K562 (cell line): ENCODE data around the gene ACTN2. TPM values are rescaled to one million over a fixed set of nuclear protein-coding genes. Genes with fewer than 3 reads are reported as not detected.
A peak's percentile ranks its signal among the peaks of the same experiment; 100 is the strongest.

ENCODE experiments used
- ATAC-seq: fragments of 200-7000 bp; cut with Tn5 transposase; 3 replicates; pipeline ENCODE4 v1.9.1; 2020; ENCODE audit warnings: moderate library complexity
- BruUV-seq: library from RNA; stranded (reverse); fragments of 400-500 nt; replicated peaks from 2 replicates; lab custom pipeline; 2021; lab: Mats Ljungman, UMichigan
- CTCF ChIA-PET: fragments of 300-600 bp; formaldehyde crosslinking; extraction: SDS; loops from one replicate; lab custom pipeline; 2021; ENCODE audit warnings: low intra/inter-chr PET ratio; lab: Yijun Ruan, JAX
- POLR2A ChIA-PET: fragments of 300-600, 350-650 bp; sonication (Branson Sonifier 250); formaldehyde crosslinking; extraction: SDS; loops from one replicate; lab custom pipeline; 2021; ENCODE audit warnings: antibody characterized with exemption, inconsistent platforms; lab: Yijun Ruan, JAX
- DNase-seq, 4 experiments: peaks; one replicate each; pipeline versions ENCODE4 v3.0.0 to v3.0.0-alpha.2; 2011 to 2018; ENCODE audit warnings: low spot score in 3 of 4, mixed read lengths in 3 of 4; ENCODE audit errors: extremely low read depth in 1 of 4
- FAIRE-seq: peaks from 2 replicates; lab custom pipeline; 2011; peaks lifted over from hg19 to GRCh38; lab: Jason Lieb, UNC
- H2AFZ ChIP-seq: 2 replicates; pipeline ENCODE4 v1.6.0; 2011; ENCODE audit warnings: low read depth, low read length, control low read depth, inconsistent platforms
- H3K27ac ChIP-seq: fragments of 200-600 bp; 3 replicates; pipeline ENCODE4 v1.8.0; 2011; ENCODE audit warnings: low read depth, mild to moderate bottlenecking, control low read depth, inconsistent platforms, low read length, moderate library complexity, mixed read lengths; ENCODE audit errors: extremely low read depth
- H3K27me3 ChIP-seq, 2 experiments: fragments of 300-600 bp in 1 of 2; 2 replicates in 1 of 2; 3 replicates in 1 of 2; pipeline versions ENCODE4 v1.6.0 to v1.8.0; 2011; ENCODE audit warnings: inconsistent platforms in 2 of 2, low read length in 2 of 2, mild to moderate bottlenecking in 1 of 2, mixed read lengths in 1 of 2, moderate library complexity in 1 of 2; ENCODE audit not compliant: control insufficient read depth in 2 of 2, insufficient read depth in 2 of 2
- H3K36me3 ChIP-seq: fragments of 300-600 bp; 3 replicates; pipeline ENCODE4 v1.8.0; 2011; ENCODE audit warnings: mild to moderate bottlenecking, low read length, inconsistent platforms; ENCODE audit not compliant: control insufficient read depth, insufficient read depth
- H3K4me1 ChIP-seq, 2 experiments: fragments of 200-600 bp in 1 of 2; replicated peaks in 1 of 2; 2 replicates in 1 of 2; 3 replicates in 1 of 2; pipeline versions ENCODE4 v1.5.1 to v1.8.0; 2011; ENCODE audit warnings: inconsistent platforms in 2 of 2, low read length in 2 of 2, mild to moderate bottlenecking in 1 of 2, mixed read lengths in 1 of 2, moderate library complexity in 1 of 2; ENCODE audit not compliant: control insufficient read depth in 2 of 2, insufficient read depth in 2 of 2
- H3K4me2 ChIP-seq: 2 replicates; pipeline ENCODE4 v1.6.1; 2011; ENCODE audit warnings: low read length, control low read depth, inconsistent platforms, mixed read lengths; ENCODE audit not compliant: insufficient read depth
- H3K4me3 ChIP-seq: fragments of 200-600 bp; sonication (generic), shearing (Covaris generic); 2 replicates; pipeline ENCODE4 v1.5.1; 2016; ENCODE audit warnings: control low read depth, inconsistent platforms
- H3K79me2 ChIP-seq: fragments of 200-600 bp; 3 replicates; pipeline ENCODE4 v1.8.0; 2011; ENCODE audit warnings: low read length, inconsistent platforms; ENCODE audit not compliant: control insufficient read depth, insufficient read depth
- H3K9ac ChIP-seq, 2 experiments: 2 replicates each; pipeline versions ENCODE4 v1.6.0 to v1.6.1; 2011; ENCODE audit warnings: low read depth in 2 of 2, low read length in 2 of 2, control low read depth in 1 of 2, inconsistent platforms in 1 of 2, mild to moderate bottlenecking in 1 of 2, mixed read lengths in 1 of 2; ENCODE audit not compliant: insufficient read depth in 1 of 2
- H3K9me1 ChIP-seq: one replicate; pipeline ENCODE4 v1.6.0; 2011; ENCODE audit warnings: inconsistent platforms, mild to moderate bottlenecking, low read length, moderate library complexity; ENCODE audit not compliant: control insufficient read depth, insufficient read depth
- H3K9me3 ChIP-seq: replicated peaks from 2 replicates; pipeline ENCODE4 v1.5.1; 2011; ENCODE audit warnings: low read depth, low read length, inconsistent platforms; ENCODE audit not compliant: control insufficient read depth, insufficient read depth
- H4K20me1 ChIP-seq: replicated peaks from 2 replicates; pipeline ENCODE4 v1.6.1; 2011; ENCODE audit warnings: low read length, inconsistent platforms, mixed read lengths; ENCODE audit not compliant: control insufficient read depth, insufficient read depth
- E2F6 ChIP-seq, 2 experiments: IDR thresholded peaks; 2 replicates each; pipeline ENCODE4 v1.6.1; 2011; ENCODE audit warnings: borderline replicate concordance in 1 of 2, control low read depth in 1 of 2, low read depth in 1 of 2, low read length in 1 of 2, mild to moderate bottlenecking in 1 of 2, mixed read lengths in 1 of 2, moderate library complexity in 1 of 2; ENCODE audit not compliant: insufficient read depth in 1 of 2, insufficient read length in 1 of 2, poor library complexity in 1 of 2, severe bottlenecking in 1 of 2; ENCODE audit errors: extremely low read depth in 1 of 2
- HDAC3 ChIP-seq: fragments of 450-650 bp; IDR thresholded peaks from 2 replicates; pipeline ENCODE4 v1.6.1; 2018; ENCODE audit warnings: borderline replicate concordance, mild to moderate bottlenecking, moderate library complexity; ENCODE audit not compliant: partially characterized antibody
- IFI16 ChIP-seq: fragments of 250-450 bp; sonication (Bioruptor Pico); IDR thresholded peaks from 2 replicates; pipeline ENCODE4 v2.1.2; 2022; ENCODE audit warnings: mild to moderate bottlenecking, inconsistent platforms
- L3MBTL2 ChIP-seq: fragments of 450-650 bp; IDR thresholded peaks from 2 replicates; pipeline ENCODE4 v1.6.1; 2016; ENCODE audit warnings: mild to moderate bottlenecking, moderate library complexity
- MLLT1 ChIP-seq, 2 experiments: fragments of 450-650 bp; IDR thresholded peaks; 2 replicates each; pipeline ENCODE4 v1.6.1; 2016
- MTA2 ChIP-seq: fragments of 450-650 bp; IDR thresholded peaks from 2 replicates; pipeline ENCODE4 v1.6.1; 2016; ENCODE audit warnings: low read depth
- NCOA6 ChIP-seq: fragments of 450-650 bp; IDR thresholded peaks from 2 replicates; pipeline ENCODE4 v1.6.1; 2017; ENCODE audit warnings: mild to moderate bottlenecking
- TCF3 ChIP-seq: sonication (generic); formaldehyde crosslinking; IDR thresholded peaks from 2 replicates; pipeline ENCODE4 v1.4.0; 2020; ENCODE audit warnings: mild to moderate bottlenecking, missing genetic modification reagents
- TCF7 ChIP-seq: sonication (generic); IDR thresholded peaks from 2 replicates; pipeline ENCODE4 v1.6.1; 2016; ENCODE audit warnings: antibody characterized with exemption, borderline replicate concordance
- WGBS: fragments of 100-300 bp; shearing (Covaris generic); methylation state at CpG from one replicate; pipeline ENCODE4 v1.1.6; 2016; ENCODE audit warnings: low coverage, mixed read lengths; ENCODE audit not compliant: insufficient coverage; ENCODE audit errors: missing lambda C conversion rate; 5-methylcytosine and 5-hydroxymethylcytosine counted together
- in situ Hi-C: fragments of 300-500 bp; cut with MboI; formaldehyde crosslinking; loops from 4 replicates; pipeline ENCODE4 v1.15.0; 2018; ENCODE audit warnings: inconsistent platforms, mixed read lengths
- intact Hi-C: fragments of 100-400 bp; cut with micrococcal nuclease; formaldehyde crosslinking; loops from 2 replicates; pipeline ENCODE4 v1.14.2; 2022
- polyA plus RNA-seq, 8 experiments: library from polyadenylated mRNA; depleted of rRNA in 4 of 8; stranded (reverse) in 5 of 8; unstranded in 3 of 8; fragments of >200 nt; fragmentation: Nextera tagmentation in 2 of 8; fragmentation: Illumina TruSeq in 1 of 8; extraction: Ambion mirVana in 2 of 8; extraction: Trizol in 1 of 8; gene quantifications; 2 replicates each; pipeline versions ENCODE4 v1.2.1 to v1.2.3, GENCODE V29; 2011 to 2014; ENCODE audit warnings: inconsistent platforms in 1 of 8, missing spikeins in 1 of 8
- total RNA-seq, 7 experiments: library from RNA; depleted of rRNA in 6 of 7; stranded (reverse); fragments of >200 nt in 6 of 7; fragmentation: Illumina TruSeq in 2 of 7; extraction: Trizol in 2 of 7; gene quantifications; 2 replicates each; pipeline versions ENCODE4 v1.2.1 to v1.2.3, GENCODE V29; 2011 to 2021; ENCODE audit warnings: low replicate concordance in 1 of 7
- TF ChIP-seq, protein P1 (sequence below), 2 experiments: fragments of 450-650 bp in 1 of 2; sonication (generic) in 1 of 2; formaldehyde crosslinking in 1 of 2; IDR thresholded peaks; 2 replicates each; pipeline versions ENCODE4 v1.7.1 to v1.9.0; 2016 to 2022; ENCODE audit warnings: inconsistent platforms in 1 of 2, mild to moderate bottlenecking in 1 of 2, missing genetic modification reagents in 1 of 2

The ACTN2 gene
- total and polyA plus RNA-seq, 9 of the 15 experiments (the other 6 are each of a cell fraction or from before 2014, with no cell fraction given), result 0.18 to 0.94 (median 0.42) TPM

GRCh38 chr1:236724049-236724448 is 37.8 kb downstream of the ACTN2 start:
- CTCF ChIA-PET, result no interaction called here
- 0 out of 2 replicates have a peak, but pooled peaks have one; percentile 53 for TF ChIP-seq L3MBTL2
- no peak for TF ChIP-seq TCF3
- TF ChIP-seq IFI16 (CRISPR knock-in tag), result no peak
- TF ChIP-seq E2F6 (IDR thresholded peaks at IDR 0.05; ENCODE audit: borderline replicate concordance in 1 of 2, extremely low read depth in 1 of 2, insufficient read depth in 1 of 2, insufficient read length in 1 of 2, low read depth in 1 of 2, low read length in 1 of 2, poor library complexity in 1 of 2, severe bottlenecking in 1 of 2), result peak in 1 of 2 experiments; percentile 55
- TF ChIP-seq, protein P1, sequence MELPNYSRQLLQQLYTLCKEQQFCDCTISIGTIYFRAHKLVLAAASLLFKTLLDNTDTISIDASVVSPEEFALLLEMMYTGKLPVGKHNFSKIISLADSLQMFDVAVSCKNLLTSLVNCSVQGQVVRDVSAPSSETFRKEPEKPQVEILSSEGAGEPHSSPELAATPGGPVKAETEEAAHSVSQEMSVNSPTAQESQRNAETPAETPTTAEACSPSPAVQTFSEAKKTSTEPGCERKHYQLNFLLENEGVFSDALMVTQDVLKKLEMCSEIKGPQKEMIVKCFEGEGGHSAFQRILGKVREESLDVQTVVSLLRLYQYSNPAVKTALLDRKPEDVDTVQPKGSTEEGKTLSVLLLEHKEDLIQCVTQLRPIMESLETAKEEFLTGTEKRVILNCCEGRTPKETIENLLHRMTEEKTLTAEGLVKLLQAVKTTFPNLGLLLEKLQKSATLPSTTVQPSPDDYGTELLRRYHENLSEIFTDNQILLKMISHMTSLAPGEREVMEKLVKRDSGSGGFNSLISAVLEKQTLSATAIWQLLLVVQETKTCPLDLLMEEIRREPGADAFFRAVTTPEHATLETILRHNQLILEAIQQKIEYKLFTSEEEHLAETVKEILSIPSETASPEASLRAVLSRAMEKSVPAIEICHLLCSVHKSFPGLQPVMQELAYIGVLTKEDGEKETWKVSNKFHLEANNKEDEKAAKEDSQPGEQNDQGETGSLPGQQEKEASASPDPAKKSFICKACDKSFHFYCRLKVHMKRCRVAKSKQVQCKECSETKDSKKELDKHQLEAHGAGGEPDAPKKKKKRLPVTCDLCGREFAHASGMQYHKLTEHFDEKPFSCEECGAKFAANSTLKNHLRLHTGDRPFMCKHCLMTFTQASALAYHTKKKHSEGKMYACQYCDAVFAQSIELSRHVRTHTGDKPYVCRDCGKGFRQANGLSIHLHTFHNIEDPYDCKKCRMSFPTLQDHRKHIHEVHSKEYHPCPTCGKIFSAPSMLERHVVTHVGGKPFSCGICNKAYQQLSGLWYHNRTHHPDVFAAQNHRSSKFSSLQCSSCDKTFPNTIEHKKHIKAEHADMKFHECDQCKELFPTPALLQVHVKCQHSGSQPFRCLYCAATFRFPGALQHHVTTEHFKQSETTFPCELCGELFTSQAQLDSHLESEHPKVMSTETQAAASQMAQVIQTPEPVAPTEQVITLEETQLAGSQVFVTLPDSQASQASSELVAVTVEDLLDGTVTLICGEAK (IDR thresholded peaks at IDR 0.05), result no peak
- TF ChIP-seq, protein P1 (CRISPR knock-in tag; IDR thresholded peaks at IDR 0.05), result no peak
- TF ChIP-seq NCOA6, result no peak
- TF ChIP-seq MTA2, result no peak
- TF ChIP-seq TCF7, result no peak
- no peak for TF ChIP-seq MLLT1 (IDR thresholded peaks at IDR 0.05)
- no peak for TF ChIP-seq HDAC3

More at GRCh38 chr1:236724049-236724448, 37.8 kb downstream of the ACTN2 start:
- 17% methylated on average over 6 of the region's 6 CpGs for WGBS
- POLR2A ChIA-PET, result no interaction called here
- no peaks in the 10 kb centered on the region for H3K36me3 ChIP-seq
- peaks cover 0 to 4% of the 10 kb centered on the region in 2 experiments; a peak in 1 of 5 replicates for H3K4me1 ChIP-seq
- peaks cover 8 to 23% of the 10 kb centered on the region in 2 experiments; a peak in 4 of 5 replicates for H3K27me3 ChIP-seq
- in situ Hi-C loops, result no loop called here
- BruUV-seq, result no TSS peak
- no peaks in the 10 kb centered on the region for H4K20me1 ChIP-seq
- no peaks in the 10 kb centered on the region; the same call in 1 of the 2 replicates for H3K9me3 ChIP-seq
- no peak for DNase-seq
- intact Hi-C loops, result no loop called here
- peak; percentile 20; the same call in 1 of the 3 replicates for ATAC-seq
- no peaks in the 10 kb centered on the region for H3K79me2 ChIP-seq
- no peak overlapping the region for H3K27ac ChIP-seq
- H3K4me2 ChIP-seq, result no peak overlapping the region
- FAIRE-seq, result no peak
- H2AFZ ChIP-seq, result no peak overlapping the region
- H3K9me1 ChIP-seq, result no peaks in the 10 kb centered on the region
- H3K9ac ChIP-seq, result no peak overlapping the region
- no peak overlapping the region for H3K4me3 ChIP-seq
